HG02943 (cell line): ENCODE data around the gene FAM193A.

Experiments
- ATAC-seq: cut with Tn5 transposase; IDR thresholded peaks from one replicate; pipeline ENCODE4 v1.9.1; 2021; ENCODE audit warnings: mild to moderate bottlenecking, low read depth, moderate library complexity; ENCODE audit not compliant: unreplicated experiment

The FAM193A gene

DNA sequence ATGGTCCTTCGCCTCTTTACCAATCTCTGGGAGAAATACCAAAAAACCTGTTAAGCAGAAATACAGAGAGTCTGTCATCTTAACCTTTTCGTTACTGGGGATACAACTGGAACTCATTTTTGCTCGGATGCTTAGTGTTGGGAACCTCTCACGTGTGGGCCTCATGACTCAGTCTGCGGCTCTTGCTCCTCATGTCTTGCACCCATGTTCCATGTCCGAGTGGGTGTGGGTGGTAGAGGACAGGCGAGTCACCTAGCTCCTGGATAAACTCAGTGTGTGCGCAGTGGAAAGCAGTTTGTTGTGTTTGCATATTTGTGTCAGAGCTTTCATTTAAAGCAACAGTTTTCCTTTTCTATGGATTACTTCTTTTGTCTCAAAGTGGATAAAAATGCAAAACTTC, 149.1 kb downstream of the FAM193A start:
- ATAC-seq: no peak

DNA sequence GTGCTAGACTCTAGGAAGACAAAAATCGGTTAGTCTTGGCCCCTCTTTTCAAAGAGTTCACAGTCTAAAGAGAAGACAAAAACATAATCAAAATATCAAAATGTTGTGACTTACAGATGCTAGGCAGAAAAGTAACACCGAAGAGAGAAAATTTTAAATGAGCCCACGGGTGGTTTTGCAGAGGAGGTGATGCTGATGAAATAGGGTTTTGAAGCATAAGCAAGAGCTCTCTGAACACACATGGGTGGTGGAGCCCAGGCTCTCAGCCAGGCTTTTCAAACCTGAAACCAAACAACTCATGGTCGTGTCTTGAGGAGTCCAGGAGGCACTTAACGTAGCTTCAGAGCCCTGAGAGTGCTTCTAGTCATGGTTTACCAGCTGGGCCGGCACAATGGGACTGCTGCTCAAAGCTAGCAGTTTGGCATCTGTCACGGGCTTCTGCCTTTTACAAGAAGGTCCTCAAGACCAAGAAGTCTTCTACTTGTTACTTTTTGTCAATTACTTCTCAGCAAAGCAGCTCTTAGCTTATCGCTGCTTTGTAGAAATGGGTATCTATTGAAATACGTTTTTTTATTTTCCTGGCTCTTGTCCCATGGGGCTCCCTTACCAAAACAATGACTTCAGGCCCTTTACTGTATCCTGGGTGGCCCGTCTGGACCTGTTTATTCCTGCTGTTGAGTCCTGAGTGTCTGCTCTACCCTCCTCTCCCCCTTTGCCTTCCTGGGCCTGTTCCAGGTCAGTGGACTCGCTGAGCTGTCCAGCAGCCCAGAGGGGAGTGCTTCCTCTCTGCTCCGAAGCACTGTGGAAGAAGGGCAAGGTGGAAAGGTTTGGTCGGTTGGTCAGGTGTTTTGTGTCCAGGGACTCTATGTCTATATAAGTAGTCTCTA, 150.2 kb downstream of the FAM193A start:
- ATAC-seq: no peak

GRCh38 chr4:2688281-2688680, 151.8 kb downstream of the FAM193A start:
- no peak for ATAC-seq

- no peak for ATAC-seq
Observed at GRCh38 chr4:2688697-2689096, 152.2 kb downstream of the FAM193A start.

- no peak for ATAC-seq
Observed at GRCh38 chr4:2689114-2689513, 152.7 kb downstream of the FAM193A start.

- no peak for ATAC-seq
Observed at GRCh38 chr4:2689825-2690700, 153.6 kb downstream of the FAM193A start.

DNA sequence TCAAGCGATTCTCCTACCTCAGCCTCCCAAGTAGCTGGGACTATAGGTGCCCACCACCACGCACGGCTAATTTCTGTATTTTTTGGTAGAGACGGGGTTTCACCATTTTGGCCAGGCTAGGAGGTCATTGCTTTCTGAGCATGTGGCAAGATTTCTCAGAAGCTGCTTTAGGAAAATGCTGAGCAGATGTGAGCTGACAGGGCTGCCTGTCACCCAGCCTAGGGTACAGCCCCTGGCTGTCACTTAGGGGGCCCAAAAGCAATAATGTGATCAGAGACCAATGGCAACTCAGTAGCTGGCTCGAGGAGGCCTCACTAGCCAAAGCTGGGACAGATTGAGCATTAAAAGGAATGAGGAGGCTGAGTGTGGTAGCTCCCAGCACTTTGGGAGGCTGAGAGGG, 154.9 kb downstream of the FAM193A start:
- no peak for ATAC-seq

DNA sequence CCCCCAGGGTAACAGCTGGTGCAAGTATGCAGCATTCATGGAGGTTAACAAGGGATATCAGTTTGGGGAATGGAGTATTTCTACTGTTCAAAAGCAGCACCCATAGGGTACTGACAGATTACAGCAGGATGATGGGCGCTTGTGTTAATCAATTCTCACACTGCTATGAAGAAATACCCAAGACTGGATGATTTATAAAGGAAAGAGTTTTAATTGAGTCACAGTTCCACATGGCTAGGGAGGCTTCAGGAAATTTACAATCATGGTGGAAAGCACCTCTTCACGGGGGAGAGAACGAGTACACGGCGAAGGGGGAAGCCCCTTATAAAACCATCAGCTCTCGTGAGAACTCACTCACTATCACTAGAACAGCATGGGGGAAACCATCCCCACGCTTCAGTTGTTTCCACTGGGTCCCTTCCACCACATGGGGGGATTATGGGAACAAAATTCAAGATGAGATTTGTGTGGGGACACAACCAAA, 155.5 kb downstream of the FAM193A start:
- ATAC-seq: no peak

GRCh38 chr4:2694691-2695090, 158.2 kb downstream of the FAM193A start:
- no peak for ATAC-seq

GRCh38 chr4:2695346-2696060, 159.1 kb downstream of the FAM193A start:
- ATAC-seq: no peak

GRCh38 chr4:2696423-2696822, 160.0 kb downstream of the FAM193A start:
- peak; percentile 91 for ATAC-seq

GRCh38 chr4:2697995-2698414, 161.6 kb downstream of the FAM193A start:
- ATAC-seq: no peak

DNA sequence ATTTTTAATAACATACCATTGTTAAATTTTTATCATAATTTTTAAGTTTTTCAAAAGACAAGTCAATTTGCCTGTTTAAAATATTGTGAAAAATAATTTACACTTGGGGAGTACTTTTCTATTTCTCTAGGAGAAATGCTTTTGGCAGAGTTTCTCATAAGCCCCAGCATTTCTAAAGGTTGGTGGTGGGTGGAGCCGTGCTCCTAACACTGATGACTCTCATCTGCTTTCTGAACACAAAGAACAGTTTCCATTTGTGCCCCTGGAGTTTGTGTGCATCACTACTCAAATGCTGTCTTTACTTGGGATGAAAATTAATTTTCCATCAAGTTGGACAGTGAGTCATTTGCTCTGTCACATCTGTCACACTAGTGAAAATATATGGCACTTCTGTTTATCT, 162.1 kb downstream of the FAM193A start:
- ATAC-seq: no peak

DNA sequence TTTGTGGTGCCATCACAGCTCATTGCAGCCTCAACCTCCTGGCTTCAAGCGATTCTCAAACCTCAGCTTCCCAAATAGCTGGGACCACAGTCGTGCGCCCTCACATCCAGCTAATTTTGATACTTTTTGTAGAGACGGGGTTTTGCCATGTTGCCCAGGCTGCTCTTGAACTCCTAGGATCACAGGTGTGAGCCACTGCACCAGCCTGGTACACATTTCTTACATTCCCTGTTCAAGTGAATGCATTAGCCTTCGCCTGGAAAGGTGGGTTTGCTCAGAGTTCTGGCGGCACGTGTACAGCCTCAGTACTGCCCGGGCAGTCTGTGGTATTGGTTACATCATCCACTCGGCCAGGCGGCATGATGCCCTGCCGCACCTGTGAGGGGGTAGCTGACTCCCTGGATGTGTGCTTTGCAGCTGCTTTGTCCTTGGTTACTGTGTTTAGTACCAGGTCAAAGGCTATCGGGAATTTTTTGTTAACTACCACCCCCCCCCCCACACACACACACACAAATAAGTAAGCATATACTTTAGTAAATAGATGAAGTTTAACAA, 162.6 kb downstream of the FAM193A start:
- ATAC-seq: no peak

- ATAC-seq: no peak
Observed at GRCh38 chr4:2699534-2699933, 163.1 kb downstream of the FAM193A start.

GRCh38 chr4:2700031-2700430, 163.6 kb downstream of the FAM193A start:
- no peak for ATAC-seq

DNA sequence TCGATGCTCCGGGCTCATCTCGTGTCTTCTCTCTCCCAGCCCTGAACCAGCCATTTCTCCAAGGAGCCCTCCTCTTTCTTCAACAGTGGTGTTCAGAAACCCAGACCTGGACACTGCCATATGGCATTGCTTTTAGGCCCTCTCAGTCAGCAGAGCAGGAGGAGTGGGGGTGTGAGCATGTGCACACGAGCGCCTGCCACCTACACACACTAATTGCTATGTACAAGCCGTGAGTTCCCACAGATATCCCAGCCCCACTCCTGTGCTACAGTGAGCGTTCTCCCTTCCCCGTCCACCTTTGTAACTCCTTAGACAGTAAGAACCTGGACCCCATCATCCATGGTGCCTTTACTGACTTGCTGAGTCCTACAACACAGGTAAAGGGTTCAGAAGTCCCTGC, 165.9 kb downstream of the FAM193A start:
- ATAC-seq: no peak

DNA sequence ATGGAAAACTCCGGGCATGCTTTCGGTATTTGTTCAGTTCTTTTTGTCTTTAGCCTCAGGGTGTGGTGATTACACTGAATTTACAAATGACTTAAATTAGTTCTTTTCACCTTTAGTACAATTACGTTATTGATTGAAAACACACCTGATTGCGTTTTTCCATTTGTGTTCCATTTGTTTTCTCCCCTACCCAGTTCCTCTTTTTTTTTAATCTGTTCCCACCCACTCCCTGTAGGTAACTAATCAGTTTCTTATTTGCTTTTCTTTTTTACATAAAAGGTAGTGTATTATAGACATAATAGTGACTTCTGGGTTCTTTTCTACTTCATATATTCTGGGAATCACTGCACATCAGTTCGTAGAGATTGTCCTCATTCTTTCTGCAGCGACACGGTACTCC, 166.3 kb downstream of the FAM193A start:
- no peak for ATAC-seq

DNA sequence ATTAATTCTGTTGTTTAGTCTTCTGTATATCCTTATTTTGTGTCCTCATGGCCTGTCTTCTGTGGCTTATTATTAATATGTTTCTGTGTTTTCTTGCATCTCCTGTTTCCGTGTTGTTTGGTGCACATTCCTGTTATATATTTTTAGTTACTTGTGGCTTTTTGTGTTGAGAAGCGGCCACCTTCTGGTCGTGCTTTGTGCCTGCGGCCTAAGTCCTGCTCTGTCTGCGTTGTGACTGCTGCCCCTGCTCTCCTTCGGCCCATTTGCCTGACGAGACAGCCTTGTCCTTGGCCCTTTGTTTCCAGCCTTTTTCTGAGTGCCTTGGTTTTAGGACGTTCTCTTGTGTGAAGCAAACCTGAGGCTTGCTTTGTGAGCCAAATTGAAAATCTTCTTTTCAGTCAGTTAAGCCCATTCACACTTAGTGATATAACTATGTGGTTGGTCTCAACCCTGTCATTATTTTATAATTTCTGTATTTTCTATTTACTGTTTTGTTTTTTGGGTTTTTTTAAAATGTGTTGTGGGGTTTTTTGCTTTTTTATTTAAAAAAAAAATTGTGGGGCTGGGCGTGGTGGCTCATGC, 175.9 kb downstream of the FAM193A start:
- no peak for ATAC-seq

GRCh38 chr4:2713337-2713736, 176.9 kb downstream of the FAM193A start:
- no peak for ATAC-seq
